GM12864 (cell line): ENCODE results near the gene COL8A1.
"Not testable (repeated sequence)": the region's sequence is repeated elsewhere in the genome, so short reads cannot be mapped to it uniquely, and the experiment has no call there.

Experiments used
- DNase-seq: peaks from one replicate; pipeline ENCODE4 v3.0.0-alpha.2; 2011; ENCODE audit warnings: low read depth
- H3K4me3 ChIP-seq: 2 replicates; pipeline ENCODE4 v1.5.1; 2011; ENCODE audit warnings: mild to moderate bottlenecking, low read depth, low read length, control low read depth
- TF ChIP-seq, protein P1 (sequence below): IDR thresholded peaks from 2 replicates; pipeline ENCODE4 v1.5.1; 2011; ENCODE audit warnings: low read depth, mild to moderate bottlenecking, moderate library complexity, low read length, control low read depth, inconsistent platforms; ENCODE audit errors: missing control alignments

Gene COL8A1

DNA sequence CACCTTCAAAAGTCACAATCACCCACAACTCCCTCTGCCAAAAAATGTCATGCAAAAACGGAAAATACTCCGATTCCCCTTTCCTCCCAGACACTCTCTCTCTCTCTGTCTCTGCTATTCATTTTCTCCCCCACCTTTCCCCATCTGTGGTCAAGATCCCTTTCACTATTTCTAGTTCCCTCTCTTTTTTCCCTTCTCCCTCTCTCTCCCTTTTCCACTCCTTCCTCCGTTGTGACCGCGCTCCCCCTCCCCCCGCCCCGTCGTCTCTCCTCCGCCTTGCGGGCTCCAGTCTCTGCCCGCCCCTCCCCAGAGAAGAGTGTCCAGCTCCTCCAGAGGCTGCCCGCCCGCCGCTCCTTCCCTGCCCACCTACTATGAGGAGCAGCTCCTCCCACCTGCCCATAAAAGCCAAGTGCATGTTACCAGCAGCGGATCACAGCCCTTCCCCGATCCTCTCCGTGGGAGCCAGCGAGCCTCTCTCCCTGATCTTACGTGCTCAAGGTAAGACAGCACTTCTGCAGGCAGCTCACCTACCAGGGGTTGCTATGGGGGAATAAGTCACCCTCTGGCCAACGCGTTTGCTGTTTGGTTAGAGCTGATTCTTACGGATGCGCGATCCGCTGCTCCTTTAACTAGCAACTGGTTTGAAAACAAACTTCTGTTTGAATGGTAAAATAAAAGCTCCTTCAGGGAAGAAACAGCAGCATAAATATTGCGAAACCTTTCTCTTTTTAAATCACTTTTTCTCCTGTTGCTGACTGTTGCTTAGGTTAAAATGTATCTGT, at the start of gene COL8A1:
TSS of gene COL8A1 (plus strand) at position 428 of the 782 bp plus-strand sequence. CDS start 152,089 bp downstream, outside the sequence.
- TF ChIP-seq, protein P1, sequence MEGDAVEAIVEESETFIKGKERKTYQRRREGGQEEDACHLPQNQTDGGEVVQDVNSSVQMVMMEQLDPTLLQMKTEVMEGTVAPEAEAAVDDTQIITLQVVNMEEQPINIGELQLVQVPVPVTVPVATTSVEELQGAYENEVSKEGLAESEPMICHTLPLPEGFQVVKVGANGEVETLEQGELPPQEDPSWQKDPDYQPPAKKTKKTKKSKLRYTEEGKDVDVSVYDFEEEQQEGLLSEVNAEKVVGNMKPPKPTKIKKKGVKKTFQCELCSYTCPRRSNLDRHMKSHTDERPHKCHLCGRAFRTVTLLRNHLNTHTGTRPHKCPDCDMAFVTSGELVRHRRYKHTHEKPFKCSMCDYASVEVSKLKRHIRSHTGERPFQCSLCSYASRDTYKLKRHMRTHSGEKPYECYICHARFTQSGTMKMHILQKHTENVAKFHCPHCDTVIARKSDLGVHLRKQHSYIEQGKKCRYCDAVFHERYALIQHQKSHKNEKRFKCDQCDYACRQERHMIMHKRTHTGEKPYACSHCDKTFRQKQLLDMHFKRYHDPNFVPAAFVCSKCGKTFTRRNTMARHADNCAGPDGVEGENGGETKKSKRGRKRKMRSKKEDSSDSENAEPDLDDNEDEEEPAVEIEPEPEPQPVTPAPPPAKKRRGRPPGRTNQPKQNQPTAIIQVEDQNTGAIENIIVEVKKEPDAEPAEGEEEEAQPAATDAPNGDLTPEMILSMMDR = no peak
- no peak within 1 kb of the TSS for H3K4me3 ChIP-seq
- DNase-seq = no peak

DNA sequence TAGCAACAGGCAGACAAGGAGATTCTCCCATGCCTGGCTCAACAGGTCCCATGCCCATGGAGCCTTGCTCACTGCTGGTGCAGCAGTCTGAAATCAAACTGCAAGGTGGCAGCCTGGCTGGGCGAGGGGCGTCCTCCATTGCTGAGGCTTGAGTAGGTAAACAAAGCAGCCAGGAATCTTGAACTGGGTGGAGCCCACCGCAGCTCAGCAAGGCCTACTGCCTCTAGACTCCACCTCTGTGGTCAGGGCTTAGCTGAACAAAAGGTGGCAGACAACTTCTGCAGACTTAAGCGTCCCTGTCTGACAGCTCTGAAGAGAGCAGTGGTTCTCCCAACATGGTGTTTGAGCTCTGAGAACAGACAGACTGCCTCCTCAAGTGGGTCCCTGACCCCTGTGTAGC, 49.2 kb upstream of the COL8A1 start:
- H3K4me3 ChIP-seq, DNase-seq: not testable (repeated sequence)

DNA sequence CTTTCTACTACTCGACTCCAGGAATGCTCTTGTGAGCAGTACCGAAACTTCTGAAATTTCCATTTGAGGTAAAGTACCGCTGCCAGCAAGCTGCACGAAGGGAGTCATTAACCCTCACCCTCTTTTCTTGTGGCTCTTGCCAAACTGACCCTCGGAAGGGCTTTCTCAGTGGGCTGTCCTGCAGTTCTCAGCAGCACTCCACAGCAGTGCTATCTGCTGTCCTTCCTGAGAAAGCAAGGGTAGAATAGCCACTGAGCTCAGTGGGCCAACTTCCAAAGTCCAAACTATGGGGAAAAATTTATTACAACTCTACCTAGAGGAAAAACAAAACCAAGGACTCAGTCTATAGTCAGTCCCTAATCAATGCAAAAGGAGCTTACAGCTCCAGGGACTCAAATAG, 38.5 kb upstream of the COL8A1 start:
- TF ChIP-seq, protein P1 = no peak
- no peak for DNase-seq
- no peak overlapping the region for H3K4me3 ChIP-seq

DNA sequence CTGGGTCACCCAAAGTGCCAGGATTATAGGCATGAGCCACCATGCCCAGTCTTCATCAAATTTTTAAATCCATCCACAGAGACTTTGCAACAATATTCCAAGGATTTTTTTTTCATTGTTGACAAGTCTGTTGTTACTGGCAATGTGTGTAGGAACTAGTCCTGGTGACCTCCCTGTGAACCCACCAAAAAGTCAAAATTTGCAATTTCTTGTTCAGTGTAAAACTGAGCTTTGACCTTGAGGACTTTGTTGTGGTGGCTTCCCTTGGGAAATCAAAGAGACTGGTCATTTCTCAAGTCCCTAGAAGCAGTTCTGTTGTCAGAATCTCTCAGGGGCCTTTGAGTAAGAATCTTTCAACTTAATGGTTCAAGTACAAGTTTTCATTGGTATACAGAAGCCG, 36.9 kb upstream of the COL8A1 start:
- DNase-seq = no peak
- H3K4me3 ChIP-seq = no peak overlapping the region
- TF ChIP-seq, protein P1 = no peak

DNA sequence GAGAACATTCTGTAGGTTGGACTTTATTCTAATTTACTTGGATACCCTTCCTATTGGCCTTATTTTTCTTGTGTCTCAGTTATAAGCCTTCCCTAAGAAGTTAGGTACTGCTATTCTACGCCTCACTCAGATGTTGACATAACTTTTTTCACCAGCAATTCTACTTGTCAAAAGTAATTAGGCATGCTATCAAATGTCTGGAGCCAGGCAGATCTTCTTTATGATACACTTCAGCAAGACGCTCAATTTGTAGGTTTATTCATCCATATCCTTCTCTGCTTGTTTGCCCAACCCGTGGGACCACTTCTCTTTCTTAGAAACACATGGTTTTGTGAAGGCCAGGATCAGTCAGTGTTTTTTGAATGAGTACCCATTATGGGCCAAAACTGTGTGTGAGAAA, 36.2 kb upstream of the COL8A1 start:
- TF ChIP-seq, protein P1 = no peak
- no peak overlapping the region for H3K4me3 ChIP-seq
- no peak for DNase-seq

DNA sequence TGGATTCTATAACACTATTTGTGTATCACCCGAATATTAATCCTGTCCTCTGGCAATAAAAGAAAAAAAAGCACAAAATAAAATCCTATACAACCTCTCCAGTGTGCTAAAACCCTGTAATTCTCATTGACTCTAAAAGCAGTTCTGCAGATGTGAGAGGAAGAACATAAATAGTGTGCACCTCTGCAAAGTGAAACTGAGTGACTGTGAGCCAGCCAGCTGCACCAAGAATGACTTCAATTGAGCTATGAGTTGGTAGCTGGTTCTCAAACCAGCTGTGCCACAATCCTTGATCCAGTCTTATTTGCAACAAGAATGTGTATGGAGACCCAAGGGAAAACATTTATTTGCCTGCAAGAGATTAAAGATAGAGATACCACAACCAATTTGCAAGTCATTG, 31.2 kb upstream of the COL8A1 start:
- DNase-seq = no peak
- H3K4me3 ChIP-seq = no peak overlapping the region
- TF ChIP-seq, protein P1 = no peak

DNA sequence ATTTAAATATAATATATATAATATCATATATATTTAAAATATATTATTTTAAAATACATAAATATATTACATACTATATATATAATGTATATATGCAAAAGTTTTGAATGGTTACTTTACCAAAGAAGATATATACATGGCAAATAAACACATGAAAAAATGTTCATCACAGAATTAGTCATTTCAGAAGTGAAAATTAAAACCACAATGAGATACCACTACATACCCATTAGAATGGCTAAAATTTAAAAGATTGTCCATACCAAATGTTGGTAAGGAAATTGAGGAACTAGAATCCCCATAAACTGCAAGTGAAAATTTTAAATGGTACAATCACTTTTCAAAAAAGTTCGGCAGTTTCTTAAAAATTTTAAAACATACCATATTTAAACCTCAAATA, 23.6 kb upstream of the COL8A1 start:
- no peak for DNase-seq
- no peak overlapping the region for H3K4me3 ChIP-seq
- TF ChIP-seq, protein P1 = no peak
